Measurements from ENCODE around the gene RASD1. TPM values are rescaled to one million over a fixed set of nuclear protein-coding genes. Genes with fewer than 3 reads are reported as not detected.

RASD1 gene
- polyA plus RNA-seq (2013, experiment 1 of 2), result 1.2 TPM
- polyA plus RNA-seq (2013, experiment 2 of 2), result 0.90 TPM

DNA sequence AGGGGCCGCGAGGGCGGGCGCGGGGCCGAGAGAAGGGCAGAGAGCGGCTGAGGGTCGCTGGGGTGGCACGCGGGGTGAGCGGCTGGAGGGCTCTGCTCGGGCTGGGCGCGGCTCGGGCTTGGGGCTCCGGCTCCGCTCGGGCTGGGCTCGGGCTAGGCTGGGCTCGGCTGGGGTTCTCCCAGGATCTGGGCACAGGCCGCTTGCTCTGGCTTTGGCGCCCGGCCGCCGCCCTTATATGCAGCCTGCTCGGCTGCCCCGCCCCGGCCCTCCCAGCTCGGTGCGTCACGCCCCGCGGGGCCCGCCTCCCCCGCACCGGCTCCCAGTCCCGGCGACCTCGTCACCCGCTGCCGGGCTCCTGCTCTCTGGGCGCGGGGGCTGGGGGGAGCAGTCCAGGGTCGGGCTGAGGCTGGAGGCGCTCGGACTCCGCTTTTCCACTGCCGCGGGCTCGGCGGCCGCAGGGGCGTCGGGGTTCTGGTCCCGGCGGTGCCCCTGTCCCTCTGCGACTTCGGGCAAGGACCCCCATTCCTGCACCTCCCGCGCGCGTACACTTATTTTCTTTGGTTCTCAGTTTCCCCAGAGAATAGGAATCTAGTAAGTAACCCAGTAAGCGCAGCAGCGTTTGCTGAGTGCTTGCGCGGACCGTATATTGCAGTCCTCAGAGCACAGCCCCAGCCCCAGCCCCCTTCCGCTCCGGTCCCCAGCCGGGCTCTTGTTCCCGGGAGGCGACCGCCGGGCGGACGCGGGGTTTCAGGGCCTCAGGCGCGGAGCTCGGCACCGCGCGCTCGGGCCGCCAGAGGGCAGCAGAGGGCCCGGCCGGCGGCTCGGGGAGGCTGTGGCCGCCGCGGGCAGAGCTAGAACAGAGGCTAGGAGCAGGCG, at the start of gene RASD1:
RASD1 (minus strand) TSS at position 207 of the 876 bp plus-strand sequence. CDS start 214 bp downstream, outside the sequence.
- Histone ChIP-seq H3K27ac (replicated peaks; ENCODE audit: low read length) (no peak within 1 kb of the TSS), H2BK12ac (ENCODE audit: low read length) (peak within 1 kb of the TSS; percentile 48), H3K79me1 (ENCODE audit: low read depth, low read length) (no peaks in the 10 kb centered on the region), H2BK15ac (ENCODE audit: low read length) (peak within 1 kb of the TSS; percentile 79), H3K4ac (ENCODE audit: low read length) (no peak within 1 kb of the TSS), H3K9ac (ENCODE audit: low read depth, low read length, poor library complexity) (peak within 1 kb of the TSS; percentile 87), H4K8ac (ENCODE audit: low read depth, low read length) (no peak within 1 kb of the TSS), H4K91ac (ENCODE audit: low read depth, low read length, poor library complexity) (peak within 1 kb of the TSS; percentile 23), H3K4me1 (ENCODE audit: control insufficient read depth in 2 of 2, insufficient read depth in 1 of 2, low read depth in 1 of 2, low read length in 2 of 2) (peaks cover 2 to 26% of the 10 kb centered on the region in 2 donors), H2AK5ac (ENCODE audit: low read depth, low read length) (peak within 1 kb of the TSS; percentile 14), H2BK120ac (ENCODE audit: low read depth, low read length) (no peak within 1 kb of the TSS), H3K4me3 (ENCODE audit: low read length in 2 of 2) (peak within 1 kb of the TSS; percentile 53 to 80), H3K18ac (ENCODE audit: low read length) (peak within 1 kb of the TSS; percentile 91), H2AFZ (ENCODE audit: low read length) (peak within 1 kb of the TSS; percentile 87), H3K27me3 (ENCODE audit: control insufficient read depth in 3 of 3, insufficient read depth in 3 of 3, low read depth in 1 of 3, low read length in 3 of 3) (peaks cover 0 to 18% (median 7%) of the 10 kb centered on the region in 3 experiments), H2BK5ac (ENCODE audit: low read length) (no peak within 1 kb of the TSS), H3K9me3 (replicated peaks in 1 of 2; ENCODE audit: control insufficient read depth in 2 of 2, insufficient read depth in 1 of 2, low read depth in 1 of 2, low read length in 2 of 2) (peaks cover 2 to 7% of the 10 kb centered on the region in 2 donors), H3K4me2 (ENCODE audit: insufficient read depth, low read length, poor library complexity, severe bottlenecking) (peak within 1 kb of the TSS; percentile 83), H3K23ac (ENCODE audit: low read depth, low read length, poor library complexity) (peak within 1 kb of the TSS; percentile 97), H3K36me3 (replicated peaks in 1 of 2; ENCODE audit: control insufficient read depth in 2 of 2, insufficient read depth in 2 of 2, low read length in 2 of 2) (peaks cover 8 to 18% of the 10 kb centered on the region in 2 donors), H3K14ac (ENCODE audit: low read length) (peak within 1 kb of the TSS; percentile 56)
- DNase-seq (ENCODE audit: low spot score), result peak; percentile 85
- WGBS, 2 donors (ENCODE audit: extremely low coverage in 2 of 2, insufficient read length in 2 of 2, insufficient replicate concordance in 1 of 2), result no CpG with 5 or more reads among the region's 93 CpGs

DNA sequence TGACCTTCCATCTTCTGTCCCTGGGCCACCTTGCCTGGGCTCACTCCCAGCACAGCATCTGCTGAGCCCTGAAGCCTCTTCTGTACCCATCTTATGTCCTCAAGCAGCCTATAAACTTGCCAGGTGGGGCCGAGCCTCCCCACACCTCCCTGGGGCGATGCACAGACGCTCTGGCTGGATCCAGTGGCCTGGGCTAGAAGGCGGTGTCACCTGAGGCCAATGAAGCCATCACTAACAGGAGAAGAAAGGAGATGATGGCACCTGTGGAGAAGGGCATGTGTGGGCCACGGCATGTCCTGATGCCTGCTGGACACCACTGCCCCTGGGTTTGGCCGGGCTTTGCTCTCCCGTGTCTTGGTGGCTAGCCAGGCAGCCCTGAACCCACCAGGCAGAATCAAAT, 49.8 kb upstream of the RASD1 start:
- Histone ChIP-seq H3K4me1 (ENCODE audit: control insufficient read depth in 2 of 2, insufficient read depth in 1 of 2, low read depth in 1 of 2, low read length in 2 of 2) (peaks cover under 1% of the 10 kb centered on the region in 2 donors), H3K9me3 (replicated peaks in 1 of 2; ENCODE audit: control insufficient read depth in 2 of 2, insufficient read depth in 1 of 2, low read depth in 1 of 2, low read length in 2 of 2) (peaks cover 0 to 2% of the 10 kb centered on the region in 2 donors), H2BK5ac (ENCODE audit: low read length) (no peak overlapping the region), H3K79me1 (ENCODE audit: low read depth, low read length) (no peaks in the 10 kb centered on the region), H4K91ac (ENCODE audit: low read depth, low read length, poor library complexity) (no peak overlapping the region), H2AK5ac (ENCODE audit: low read depth, low read length) (peak overlapping the region; percentile 2), H3K9ac (ENCODE audit: low read depth, low read length, poor library complexity) (no peak overlapping the region), H2BK120ac (ENCODE audit: low read depth, low read length) (no peak overlapping the region), H4K8ac (ENCODE audit: low read depth, low read length) (no peak overlapping the region), H3K27me3 (ENCODE audit: control insufficient read depth in 3 of 3, insufficient read depth in 3 of 3, low read depth in 1 of 3, low read length in 3 of 3) (no peaks in the 10 kb centered on the region), H3K4ac (ENCODE audit: low read length) (no peak overlapping the region), H3K18ac (ENCODE audit: low read length) (no peak overlapping the region), H3K36me3 (replicated peaks in 1 of 2; ENCODE audit: control insufficient read depth in 2 of 2, insufficient read depth in 2 of 2, low read length in 2 of 2) (no peaks in the 10 kb centered on the region), H3K23ac (ENCODE audit: low read depth, low read length, poor library complexity) (peak overlapping the region; percentile 45), H3K27ac (replicated peaks; ENCODE audit: low read length) (no peak overlapping the region), H3K14ac (ENCODE audit: low read length) (peak overlapping the region; percentile 1), H2AFZ (ENCODE audit: low read length) (no peak overlapping the region), H3K4me3 (ENCODE audit: low read length in 2 of 2) (no peak overlapping the region), H2BK15ac (ENCODE audit: low read length) (no peak overlapping the region), H3K4me2 (ENCODE audit: insufficient read depth, low read length, poor library complexity, severe bottlenecking) (no peak overlapping the region), H2BK12ac (ENCODE audit: low read length) (no peak overlapping the region)
- no peak for DNase-seq (ENCODE audit: low spot score)
- WGBS, 2 donors (ENCODE audit: extremely low coverage in 2 of 2, insufficient read length in 2 of 2, insufficient replicate concordance in 1 of 2), result no CpG with 5 or more reads among the region's 7 CpGs

DNA sequence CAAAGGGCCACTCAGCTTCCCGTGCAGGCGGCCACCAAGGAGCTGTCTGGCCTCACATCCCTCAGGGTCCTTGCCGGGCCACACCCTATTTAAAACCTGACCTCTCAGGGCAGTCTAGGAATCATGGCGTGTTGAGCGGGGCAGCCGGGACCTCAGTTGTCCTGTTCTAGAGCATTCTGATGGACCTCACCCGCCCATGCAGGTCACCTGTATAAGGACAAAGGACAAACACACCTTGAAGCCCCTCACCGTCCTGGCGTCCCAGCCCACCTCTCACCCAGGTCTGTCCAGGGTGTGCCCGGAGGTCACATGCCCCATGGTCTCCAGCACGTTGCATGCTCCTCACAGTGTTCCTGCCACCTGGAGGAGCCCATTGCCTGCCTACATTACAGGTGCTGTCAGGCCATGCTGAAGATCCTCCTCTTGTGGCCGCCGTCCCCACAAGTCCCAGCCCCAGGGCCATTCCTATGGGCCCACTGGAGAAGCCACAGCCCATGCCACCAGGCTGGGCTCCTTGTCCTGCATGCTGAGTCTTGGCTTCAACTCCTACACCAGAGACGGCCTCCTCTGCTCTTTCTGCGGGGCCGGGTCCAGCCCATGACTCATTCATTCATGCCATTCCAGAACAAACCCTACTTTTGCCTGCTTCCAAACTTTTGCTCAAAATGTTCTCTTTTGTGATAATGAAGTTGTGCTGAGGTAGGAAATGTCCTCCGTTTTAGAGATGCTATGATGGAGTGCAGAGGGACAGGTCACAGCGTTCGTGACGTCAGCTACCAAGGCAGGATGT, 49.0 kb upstream of the RASD1 start:
- Histone ChIP-seq H3K27ac (replicated peaks; ENCODE audit: low read length) (no peak overlapping the region), H2BK120ac (ENCODE audit: low read depth, low read length) (no peak overlapping the region), H3K4me2 (ENCODE audit: insufficient read depth, low read length, poor library complexity, severe bottlenecking) (no peak overlapping the region), H2AFZ (ENCODE audit: low read length) (no peak overlapping the region), H2BK5ac (ENCODE audit: low read length) (no peak overlapping the region), H3K4me1 (ENCODE audit: control insufficient read depth in 2 of 2, insufficient read depth in 1 of 2, low read depth in 1 of 2, low read length in 2 of 2) (peaks cover 3 to 6% of the 10 kb centered on the region in 2 donors), H3K9me3 (replicated peaks in 1 of 2; ENCODE audit: control insufficient read depth in 2 of 2, insufficient read depth in 1 of 2, low read depth in 1 of 2, low read length in 2 of 2) (peaks cover 0 to 2% of the 10 kb centered on the region in 2 donors), H3K27me3 (ENCODE audit: control insufficient read depth in 3 of 3, insufficient read depth in 3 of 3, low read depth in 1 of 3, low read length in 3 of 3) (no peaks in the 10 kb centered on the region), H3K4me3 (ENCODE audit: low read length in 2 of 2) (no peak overlapping the region), H3K4ac (ENCODE audit: low read length) (no peak overlapping the region), H3K23ac (ENCODE audit: low read depth, low read length, poor library complexity) (peak overlapping the region; percentile 40), H3K36me3 (replicated peaks in 1 of 2; ENCODE audit: control insufficient read depth in 2 of 2, insufficient read depth in 2 of 2, low read length in 2 of 2) (no peaks in the 10 kb centered on the region), H3K18ac (ENCODE audit: low read length) (no peak overlapping the region), H4K91ac (ENCODE audit: low read depth, low read length, poor library complexity) (no peak overlapping the region), H3K79me1 (ENCODE audit: low read depth, low read length) (no peaks in the 10 kb centered on the region), H3K14ac (ENCODE audit: low read length) (no peak overlapping the region), H4K8ac (ENCODE audit: low read depth, low read length) (no peak overlapping the region), H3K9ac (ENCODE audit: low read depth, low read length, poor library complexity) (no peak overlapping the region), H2BK12ac (ENCODE audit: low read length) (no peak overlapping the region), H2BK15ac (ENCODE audit: low read length) (no peak overlapping the region), H2AK5ac (ENCODE audit: low read depth, low read length) (no peak overlapping the region)
- WGBS, 2 donors (ENCODE audit: extremely low coverage in 2 of 2, insufficient read length in 2 of 2, insufficient replicate concordance in 1 of 2), result no CpG with 5 or more reads among the region's 20 CpGs
- no peak for DNase-seq (ENCODE audit: low spot score)
